Activated CD4-positive, alpha-beta T cell treated with anti-CD3 and anti-CD28 coated beads for 24 hours (primary cell): ENCODE results near the gene YPEL1.
"Not testable (repeated sequence)": the region's sequence is repeated elsewhere in the genome, so short reads cannot be mapped to it uniquely, and the experiment has no call there.

Experiments
- DNase-seq, 2 donors: peaks; one replicate each; pipeline ENCODE4 v3.0.0-alpha.2; 2020; ENCODE audit warnings: low read depth in 2 of 2

The YPEL1 gene

DNA sequence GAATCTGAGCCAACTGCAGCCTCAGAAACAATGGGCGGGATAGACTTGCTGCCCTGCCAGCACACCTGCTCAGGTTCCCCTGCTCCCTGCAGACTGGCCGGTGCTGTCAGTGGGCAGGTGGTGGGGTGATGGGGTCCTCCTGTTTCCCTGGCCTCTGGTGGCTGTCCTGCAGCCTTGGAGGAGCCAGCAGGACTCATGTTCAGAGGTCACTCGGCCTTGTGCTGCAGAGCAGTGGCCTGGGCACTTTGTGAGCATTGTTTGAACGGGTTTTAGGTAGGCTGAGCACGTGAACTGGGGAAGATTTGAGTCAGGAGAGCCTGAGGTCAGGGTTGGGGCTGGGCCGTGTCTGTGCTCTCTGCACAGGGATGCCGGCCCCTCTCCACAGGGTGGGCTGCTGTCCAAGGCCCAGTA, 52.2 kb downstream of the YPEL1 start:
- no peak for DNase-seq

- no peak for DNase-seq
Observed at GRCh38 chr22:21682385-21683175, 53.0 kb downstream of the YPEL1 start.

GRCh38 chr22:21681566-21682370, 53.8 kb downstream of the YPEL1 start:
- DNase-seq: no peak

- no peak for DNase-seq
Observed at GRCh38 chr22:21680830-21681565, 54.6 kb downstream of the YPEL1 start.

- no peak for DNase-seq
Observed at GRCh38 chr22:21679383-21679782, 56.2 kb downstream of the YPEL1 start.

- DNase-seq: not testable (repeated sequence)
Observed at GRCh38 chr22:21678842-21679241, 56.8 kb downstream of the YPEL1 start.

DNA sequence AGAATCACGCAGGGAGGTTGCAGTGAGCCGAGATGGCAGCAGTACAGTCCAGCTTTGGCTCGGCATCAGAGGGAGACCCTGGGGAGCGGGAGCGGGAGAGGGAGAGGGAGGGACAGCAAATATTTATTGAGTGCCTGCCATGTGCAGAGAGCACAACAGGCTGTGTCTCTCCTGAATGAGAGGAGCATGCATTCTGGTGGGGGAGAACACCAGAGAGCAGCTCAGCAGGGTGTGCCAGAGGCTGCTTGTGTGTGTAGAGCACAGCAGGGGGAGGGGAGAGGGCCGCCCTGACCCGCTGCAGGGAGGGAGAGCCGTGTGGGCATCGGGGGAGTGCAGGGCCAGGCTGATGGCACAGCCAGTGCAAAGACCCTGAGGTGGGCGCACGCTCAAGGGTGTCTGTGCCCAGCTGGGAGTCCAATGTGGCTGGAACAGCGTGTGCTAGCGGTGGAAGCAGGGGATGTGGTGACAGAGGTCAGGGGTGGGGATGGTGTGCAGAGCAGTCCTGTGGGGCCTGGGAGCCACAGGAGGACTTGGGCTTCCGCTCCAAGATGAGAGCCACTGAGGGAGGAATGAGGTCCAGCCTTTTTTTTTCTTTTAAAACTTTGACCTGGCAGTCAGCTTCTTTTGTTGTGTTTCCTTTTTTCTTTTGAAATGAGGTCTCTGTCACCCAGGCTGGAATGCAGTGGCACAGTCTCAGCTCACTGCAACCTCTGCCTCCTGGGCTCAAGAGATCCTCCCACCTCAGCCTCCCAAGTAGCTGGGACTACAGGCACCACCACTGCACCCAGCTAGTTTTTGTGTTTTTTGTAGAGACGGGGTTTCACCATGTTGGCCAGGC, 57.8 kb downstream of the YPEL1 start:
- no peak for DNase-seq

GRCh38 chr22:21674638-21675245, 60.9 kb downstream of the YPEL1 start:
- DNase-seq: no peak

- DNase-seq: no peak
Observed at GRCh38 chr22:21673534-21674321, 61.9 kb downstream of the YPEL1 start.

DNA sequence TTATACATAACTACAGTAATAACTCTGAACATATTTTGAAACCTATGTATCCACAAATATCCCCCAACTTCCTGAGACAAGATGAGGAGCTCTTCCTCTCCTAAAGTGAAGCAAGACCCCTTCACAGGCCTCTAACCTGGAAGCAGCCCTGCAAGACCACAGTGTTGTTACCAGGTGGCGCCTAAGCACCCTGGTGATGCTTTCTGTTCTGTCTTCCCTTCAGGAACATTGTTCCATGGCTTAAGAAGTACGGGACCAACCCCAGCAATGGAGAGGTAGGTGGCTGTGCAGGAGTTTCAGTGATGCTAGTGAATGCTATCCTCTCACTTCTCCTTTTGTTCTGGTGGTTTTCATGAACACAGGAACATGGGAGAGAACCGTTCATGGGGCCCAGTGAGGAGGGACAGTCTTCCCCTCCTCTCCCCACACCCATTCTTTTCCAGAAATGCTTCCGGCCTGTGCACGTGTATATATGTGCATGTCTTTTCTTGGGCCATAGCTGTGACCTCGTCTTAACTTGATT, 63.4 kb downstream of the YPEL1 start:
- no peak for DNase-seq

- DNase-seq: no peak
Observed at GRCh38 chr22:21669026-21669425, 66.6 kb downstream of the YPEL1 start.

DNA sequence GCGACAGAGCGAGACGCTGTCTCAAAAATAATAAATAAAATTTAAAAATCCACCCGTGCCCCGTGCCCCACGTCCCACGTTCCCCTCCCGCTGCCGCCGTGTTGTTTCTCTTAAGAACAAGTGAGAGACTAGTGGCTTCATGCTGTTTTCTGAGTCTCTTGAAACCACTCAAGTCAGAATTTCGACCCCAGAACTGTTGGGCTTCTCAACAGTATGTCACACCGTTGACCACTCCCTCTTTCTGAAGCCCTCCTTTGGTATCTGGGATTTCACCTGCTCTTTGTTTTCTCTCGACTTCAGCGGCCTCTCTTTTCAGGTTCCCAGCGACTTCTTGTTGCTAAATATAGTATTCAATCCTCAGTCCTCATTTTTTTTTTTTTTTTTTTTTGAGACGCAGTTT, 68.8 kb downstream of the YPEL1 start:
- DNase-seq: no peak

GRCh38 chr22:21665047-21665851, 70.3 kb downstream of the YPEL1 start:
- DNase-seq: no peak

DNA sequence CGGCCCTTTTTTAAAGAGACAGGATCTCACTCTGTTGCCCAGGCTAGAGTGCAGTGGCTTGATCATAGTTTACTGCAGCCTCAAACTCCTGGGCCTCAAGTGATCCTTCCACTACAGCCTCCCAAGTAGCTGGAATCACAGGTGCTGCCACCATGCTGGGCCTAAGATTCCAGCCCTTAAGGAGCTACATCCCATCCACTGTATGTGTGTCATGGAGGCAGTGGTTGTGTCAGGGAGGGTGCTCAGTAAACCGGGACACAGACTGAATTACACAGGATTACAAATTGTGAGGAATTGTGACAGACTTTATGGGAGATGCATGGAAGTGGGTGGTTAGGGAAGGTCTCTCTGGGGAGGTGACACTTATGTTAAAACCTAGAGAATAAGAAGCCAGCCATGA, 71.9 kb downstream of the YPEL1 start:
- DNase-seq: no peak

DNA sequence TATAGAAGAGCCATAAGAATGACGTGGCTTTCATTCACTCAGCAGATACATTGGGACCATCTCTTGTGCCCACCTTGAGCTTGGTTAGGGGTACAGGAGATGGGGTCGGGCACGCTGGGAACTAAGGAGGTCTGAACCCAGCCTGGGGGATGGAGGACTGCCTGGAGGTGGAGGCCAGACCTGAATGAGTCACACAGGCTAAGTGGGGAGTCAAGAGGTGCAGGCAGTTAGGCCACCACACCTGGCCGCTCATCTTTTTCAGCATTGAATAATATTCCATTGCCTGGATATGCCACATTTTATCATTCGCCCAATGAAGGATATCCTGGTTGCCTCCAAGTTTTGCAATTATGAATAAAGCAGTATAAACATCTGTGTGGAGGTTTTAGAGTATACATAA, 73.6 kb downstream of the YPEL1 start:
- no peak for DNase-seq

DNA sequence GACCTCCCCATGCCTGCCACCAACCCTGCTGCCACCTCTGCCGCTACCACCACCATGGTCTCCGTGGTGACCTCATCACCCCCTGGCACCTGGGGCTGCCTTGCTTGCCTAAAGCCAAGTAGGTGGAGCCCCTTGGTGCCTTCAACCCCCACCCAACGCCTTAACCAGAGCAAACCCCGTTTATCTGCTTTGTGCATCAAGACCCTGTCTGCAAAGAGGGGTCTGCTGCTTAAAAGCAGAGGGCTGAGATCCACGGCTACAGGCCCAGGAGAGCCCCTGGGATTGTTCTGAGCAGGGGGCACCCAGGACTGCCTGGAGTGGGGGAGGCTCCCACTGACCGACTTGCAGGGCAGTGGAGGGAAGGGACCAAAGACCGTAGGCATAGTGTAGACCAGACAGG, 74.7 kb downstream of the YPEL1 start:
- DNase-seq: no peak

DNA sequence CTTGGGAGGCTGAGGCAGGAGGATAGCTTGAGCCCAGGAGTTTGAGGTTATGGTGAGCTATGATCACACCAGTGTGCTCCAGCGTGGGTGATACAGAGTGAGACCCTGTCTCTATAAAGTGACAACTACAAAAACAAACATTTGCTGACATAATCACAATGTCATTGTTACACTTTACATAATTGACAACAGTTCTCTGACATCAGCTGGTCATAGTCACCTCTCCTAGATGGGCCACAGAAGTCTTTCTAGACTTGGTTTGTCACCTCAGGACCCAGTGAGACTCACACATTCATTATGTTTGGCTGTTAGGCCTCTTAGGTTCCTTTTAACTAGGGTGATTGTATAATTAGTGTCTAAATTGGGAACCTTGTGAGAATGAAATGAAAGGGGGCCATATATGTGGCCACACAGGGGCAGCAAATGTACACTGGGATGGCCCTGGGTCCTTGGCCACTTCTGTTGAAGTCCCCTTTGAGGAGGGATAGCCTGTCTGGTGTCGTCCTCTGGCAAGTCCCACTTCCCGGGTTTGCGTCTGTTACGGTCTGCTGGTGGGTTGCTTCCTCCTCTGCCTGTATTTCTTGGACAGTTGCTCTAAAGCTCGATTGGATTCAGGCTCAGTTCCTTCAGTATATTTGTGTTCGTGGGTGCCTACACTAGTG, 75.6 kb downstream of the YPEL1 start:
- no peak for DNase-seq

- DNase-seq: peak; percentile 67 to 75
Observed at GRCh38 chr22:21657360-21658032, 78.1 kb downstream of the YPEL1 start.
